ENCODE data around the gene VPS13D. TPM values are rescaled to one million over a fixed set of nuclear protein-coding genes. Genes with fewer than 3 reads are reported as not detected.

Gene VPS13D
- total RNA-seq, 1 donor from 2014 or later: 28.3 TPM

DNA sequence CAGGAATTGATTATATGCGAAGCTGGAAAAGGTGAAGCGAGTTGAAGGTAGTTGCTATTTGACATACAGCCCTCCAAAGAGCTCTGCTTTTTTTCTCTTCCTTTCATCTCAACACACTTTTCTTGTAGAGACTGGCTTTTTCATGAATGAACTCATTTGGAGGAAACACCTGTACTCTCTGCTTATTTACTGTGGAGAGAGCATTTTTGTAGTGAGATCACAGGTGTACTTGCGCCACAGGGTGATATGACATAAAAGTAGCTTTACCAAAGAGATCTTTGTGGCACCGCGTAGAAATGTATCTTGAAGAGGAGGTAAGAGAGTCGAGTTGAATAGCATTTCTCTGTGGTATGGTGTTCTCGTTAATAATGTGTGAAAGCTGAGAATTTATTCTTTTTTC, 187.6 kb downstream of the VPS13D start:
- Histone ChIP-seq H3K27me3 (no peaks in the 10 kb centered on the region), H3K4me3 (no peak overlapping the region), H3K9me3 (no peaks in the 10 kb centered on the region), H3K36me3 (peaks cover 20 to 35% of the 10 kb centered on the region in 2 donors), H3K27ac (no peak overlapping the region), H3K4me1 (peaks cover 0 to 2% of the 10 kb centered on the region in 2 donors)
- TF ChIP-seq, protein P1, sequence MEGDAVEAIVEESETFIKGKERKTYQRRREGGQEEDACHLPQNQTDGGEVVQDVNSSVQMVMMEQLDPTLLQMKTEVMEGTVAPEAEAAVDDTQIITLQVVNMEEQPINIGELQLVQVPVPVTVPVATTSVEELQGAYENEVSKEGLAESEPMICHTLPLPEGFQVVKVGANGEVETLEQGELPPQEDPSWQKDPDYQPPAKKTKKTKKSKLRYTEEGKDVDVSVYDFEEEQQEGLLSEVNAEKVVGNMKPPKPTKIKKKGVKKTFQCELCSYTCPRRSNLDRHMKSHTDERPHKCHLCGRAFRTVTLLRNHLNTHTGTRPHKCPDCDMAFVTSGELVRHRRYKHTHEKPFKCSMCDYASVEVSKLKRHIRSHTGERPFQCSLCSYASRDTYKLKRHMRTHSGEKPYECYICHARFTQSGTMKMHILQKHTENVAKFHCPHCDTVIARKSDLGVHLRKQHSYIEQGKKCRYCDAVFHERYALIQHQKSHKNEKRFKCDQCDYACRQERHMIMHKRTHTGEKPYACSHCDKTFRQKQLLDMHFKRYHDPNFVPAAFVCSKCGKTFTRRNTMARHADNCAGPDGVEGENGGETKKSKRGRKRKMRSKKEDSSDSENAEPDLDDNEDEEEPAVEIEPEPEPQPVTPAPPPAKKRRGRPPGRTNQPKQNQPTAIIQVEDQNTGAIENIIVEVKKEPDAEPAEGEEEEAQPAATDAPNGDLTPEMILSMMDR (IDR thresholded peaks at IDR 0.05): no peak
- intact Hi-C loops (cut with DNase I): no loop called here
- DNase-seq (ENCODE audit: low spot score in 2 of 2): no peak

DNA sequence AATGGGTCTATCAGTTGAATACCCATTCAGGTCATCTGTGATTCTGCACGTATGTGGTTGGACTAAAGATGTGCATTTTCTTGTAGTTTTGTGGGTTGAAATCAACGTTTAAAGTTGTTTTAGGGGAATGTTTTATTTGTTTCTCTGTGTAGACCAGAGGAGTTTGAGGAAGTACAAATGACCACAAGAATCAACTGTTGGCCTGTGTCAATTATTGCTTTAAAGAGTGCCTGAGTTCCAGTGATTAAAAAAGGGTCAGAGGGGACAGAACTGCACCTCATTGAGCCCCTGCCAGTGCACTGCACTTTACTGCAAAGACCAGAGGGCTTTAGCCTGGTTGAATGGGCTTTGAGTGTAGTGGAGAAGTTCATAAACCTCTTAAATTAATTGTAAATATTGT, 190.3 kb downstream of the VPS13D start:
- peaks cover 18 to 35% of the 10 kb centered on the region in 2 donors for H3K36me3 ChIP-seq
- intact Hi-C loops (cut with DNase I): loop anchor here (5.0 kb wide), 2 partner anchors 42 to 197 kb away; partner anchors contain the start of gene DHRS3
- H3K4me1 ChIP-seq: peaks cover 6 to 28% of the 10 kb centered on the region in 2 donors
- H3K27ac ChIP-seq: no peak overlapping the region
- TF ChIP-seq, protein P1 (IDR thresholded peaks at IDR 0.05): no peak
- no peak for DNase-seq (ENCODE audit: low spot score in 2 of 2)
- H3K27me3 ChIP-seq: no peaks in the 10 kb centered on the region
- H3K4me3 ChIP-seq: no peak overlapping the region
- H3K9me3 ChIP-seq: no peaks in the 10 kb centered on the region

DNA sequence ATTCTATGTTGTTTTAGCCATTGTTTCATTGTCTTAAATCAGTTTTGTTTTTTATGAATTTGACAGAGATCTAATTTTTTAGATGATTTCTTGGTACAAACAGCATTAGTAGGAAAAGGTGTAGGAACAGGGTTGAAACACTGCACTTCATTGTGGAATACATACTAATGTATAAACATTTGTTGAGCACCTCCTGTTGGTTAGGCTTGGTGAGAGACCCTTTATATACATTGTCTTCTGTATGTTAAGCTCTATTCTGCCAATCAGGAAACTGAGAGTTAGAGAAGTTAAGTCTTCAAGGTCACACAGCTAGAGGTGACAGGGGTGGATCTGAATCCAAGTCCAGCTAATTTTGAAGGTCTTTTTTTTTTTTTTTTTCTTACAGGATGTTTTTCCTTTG, 192.7 kb downstream of the VPS13D start:
- Histone ChIP-seq H3K9me3 (no peaks in the 10 kb centered on the region), H3K27me3 (no peaks in the 10 kb centered on the region), H3K27ac (peak overlapping the region; percentile 78), H3K36me3 (peaks cover 3 to 18% of the 10 kb centered on the region in 2 donors), H3K4me3 (no peak overlapping the region), H3K4me1 (peaks cover 6 to 34% of the 10 kb centered on the region in 2 donors)
- intact Hi-C loops (cut with DNase I): loop anchor here (5.0 kb wide), 2 partner anchors 40 to 195 kb away; partner anchors contain the start of gene DHRS3
- TF ChIP-seq, protein P1 (IDR thresholded peaks at IDR 0.05): no peak
- DNase-seq (ENCODE audit: low spot score in 2 of 2): no peak

DNA sequence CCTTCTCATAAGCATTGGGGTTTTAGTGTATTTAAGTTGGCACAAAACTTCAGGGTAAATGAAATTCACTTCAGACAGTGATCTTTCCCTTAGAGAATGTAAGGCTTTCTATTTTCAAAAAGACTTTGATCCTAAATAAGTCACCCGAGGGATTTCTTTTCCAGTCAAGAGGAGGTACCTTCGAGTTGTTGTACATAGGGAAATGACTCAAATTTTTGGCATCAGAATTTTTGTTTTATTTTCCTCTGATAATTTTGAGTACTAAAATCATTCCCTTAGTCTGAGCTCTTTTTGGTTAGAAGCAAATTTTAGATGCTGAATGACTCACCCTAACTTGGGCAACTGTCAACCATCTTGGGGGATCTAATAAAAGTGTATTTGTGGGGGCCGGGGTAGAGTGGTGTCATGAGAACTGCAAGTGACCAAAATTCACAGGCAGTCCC, 194.3 kb downstream of the VPS13D start:
- TF ChIP-seq, protein P1 (IDR thresholded peaks at IDR 0.05): no peak
- Histone ChIP-seq H3K36me3 (peaks cover 2 to 3% of the 10 kb centered on the region in 2 donors), H3K9me3 (no peaks in the 10 kb centered on the region), H3K27ac (peak overlapping the region; percentile 78), H3K27me3 (no peaks in the 10 kb centered on the region), H3K4me1 (peaks cover 6 to 34% of the 10 kb centered on the region in 2 donors), H3K4me3 (no peak overlapping the region)
- intact Hi-C loops (cut with DNase I): loop anchor here (5.0 kb wide), 2 partner anchors 38 to 193 kb away; partner anchors contain the start of gene DHRS3
- peak in 1 of 2 donors; percentile 72 for DNase-seq (ENCODE audit: low spot score in 2 of 2)

DNA sequence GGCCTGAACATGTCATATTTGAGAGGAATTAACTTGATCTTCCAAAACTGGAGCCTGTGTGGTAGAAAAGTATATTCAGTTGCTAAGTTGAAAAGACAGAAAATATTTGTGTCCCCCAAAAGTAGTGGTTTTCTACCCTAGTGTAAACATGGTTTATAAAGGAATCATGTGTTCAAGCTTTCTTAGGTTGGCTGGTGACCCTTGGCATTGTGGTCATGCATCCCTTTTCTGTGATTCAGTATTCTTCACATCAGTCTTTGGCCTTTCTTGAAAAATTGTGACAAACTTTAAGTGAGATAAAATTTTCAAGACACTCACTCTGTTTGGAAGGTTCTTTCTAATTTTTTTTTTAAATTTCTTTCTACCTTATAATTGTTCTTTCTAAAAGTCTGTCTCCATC, 195.0 kb downstream of the VPS13D start:
- H3K27ac ChIP-seq: peak overlapping the region; percentile 78
- no peaks in the 10 kb centered on the region for H3K9me3 ChIP-seq
- no peaks in the 10 kb centered on the region for H3K36me3 ChIP-seq
- H3K27me3 ChIP-seq: no peaks in the 10 kb centered on the region
- H3K4me1 ChIP-seq: peaks cover 6 to 34% of the 10 kb centered on the region in 2 donors
- no peak overlapping the region for H3K4me3 ChIP-seq
- no peak for DNase-seq (ENCODE audit: low spot score in 2 of 2)
- TF ChIP-seq, protein P1 (IDR thresholded peaks at IDR 0.05): no peak
- intact Hi-C loops (cut with DNase I): loop anchor here (5.0 kb wide), 2 partner anchors 38 to 193 kb away; partner anchors contain the start of gene DHRS3
